ENCODE data around the gene GPR35. TPM values are rescaled to one million over a fixed set of nuclear protein-coding genes. Genes with fewer than 3 reads are reported as not detected.

Gene GPR35
- total RNA-seq, 4 donors from 2014 or later, result 1.8 to 4.0 (median 2.2) TPM

DNA sequence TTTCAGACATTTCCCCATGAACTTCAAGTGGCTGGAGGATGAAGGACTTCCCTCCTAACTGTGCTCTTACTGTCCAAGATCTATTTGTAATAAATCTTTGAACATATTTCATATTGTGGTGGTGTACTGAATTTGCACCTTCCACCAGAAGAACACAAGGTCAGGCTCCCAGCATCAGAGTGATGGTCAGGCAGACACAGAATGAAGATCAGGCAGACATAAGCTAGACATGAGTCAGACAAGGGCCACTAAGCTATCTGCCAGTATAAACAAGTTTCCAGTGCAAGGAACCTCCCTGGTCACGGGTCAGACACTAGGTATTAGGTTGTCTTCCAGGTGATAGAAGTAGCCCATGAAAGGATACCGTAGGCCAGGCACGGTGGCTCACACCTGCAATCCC lies 37.4 kb downstream of the GPR35 start:
- DNase-seq (ENCODE audit: extremely low spot score), result peak; percentile 68
- Histone ChIP-seq H3K36me3 (no peaks in the 10 kb centered on the region), H3K9me3 (peaks cover 0 to 19% (median 12%) of the 10 kb centered on the region in 4 donors), H3K27ac (replicated peaks in 1 of 4) (no peak overlapping the region), H3K4me3 (no peak overlapping the region), H3K27me3 (peaks cover 0 to 38% (median 0%) of the 10 kb centered on the region in 4 donors), H3K4me1 (no peaks in the 10 kb centered on the region)
- TF ChIP-seq, protein P1, sequence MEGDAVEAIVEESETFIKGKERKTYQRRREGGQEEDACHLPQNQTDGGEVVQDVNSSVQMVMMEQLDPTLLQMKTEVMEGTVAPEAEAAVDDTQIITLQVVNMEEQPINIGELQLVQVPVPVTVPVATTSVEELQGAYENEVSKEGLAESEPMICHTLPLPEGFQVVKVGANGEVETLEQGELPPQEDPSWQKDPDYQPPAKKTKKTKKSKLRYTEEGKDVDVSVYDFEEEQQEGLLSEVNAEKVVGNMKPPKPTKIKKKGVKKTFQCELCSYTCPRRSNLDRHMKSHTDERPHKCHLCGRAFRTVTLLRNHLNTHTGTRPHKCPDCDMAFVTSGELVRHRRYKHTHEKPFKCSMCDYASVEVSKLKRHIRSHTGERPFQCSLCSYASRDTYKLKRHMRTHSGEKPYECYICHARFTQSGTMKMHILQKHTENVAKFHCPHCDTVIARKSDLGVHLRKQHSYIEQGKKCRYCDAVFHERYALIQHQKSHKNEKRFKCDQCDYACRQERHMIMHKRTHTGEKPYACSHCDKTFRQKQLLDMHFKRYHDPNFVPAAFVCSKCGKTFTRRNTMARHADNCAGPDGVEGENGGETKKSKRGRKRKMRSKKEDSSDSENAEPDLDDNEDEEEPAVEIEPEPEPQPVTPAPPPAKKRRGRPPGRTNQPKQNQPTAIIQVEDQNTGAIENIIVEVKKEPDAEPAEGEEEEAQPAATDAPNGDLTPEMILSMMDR (IDR thresholded peaks at IDR 0.05), result no peak
- TF ChIP-seq EP300 (IDR thresholded peaks at IDR 0.05) (no peak), POLR2AphosphoS5 (IDR thresholded peaks at IDR 0.05) (no peak), POLR2A (IDR thresholded peaks at IDR 0.05; ENCODE audit: low read depth) (no peak)
- 67% methylated on average over 3 of the region's 3 CpGs for WGBS
- intact Hi-C loops (cut with DNase I), result no loop called here

DNA sequence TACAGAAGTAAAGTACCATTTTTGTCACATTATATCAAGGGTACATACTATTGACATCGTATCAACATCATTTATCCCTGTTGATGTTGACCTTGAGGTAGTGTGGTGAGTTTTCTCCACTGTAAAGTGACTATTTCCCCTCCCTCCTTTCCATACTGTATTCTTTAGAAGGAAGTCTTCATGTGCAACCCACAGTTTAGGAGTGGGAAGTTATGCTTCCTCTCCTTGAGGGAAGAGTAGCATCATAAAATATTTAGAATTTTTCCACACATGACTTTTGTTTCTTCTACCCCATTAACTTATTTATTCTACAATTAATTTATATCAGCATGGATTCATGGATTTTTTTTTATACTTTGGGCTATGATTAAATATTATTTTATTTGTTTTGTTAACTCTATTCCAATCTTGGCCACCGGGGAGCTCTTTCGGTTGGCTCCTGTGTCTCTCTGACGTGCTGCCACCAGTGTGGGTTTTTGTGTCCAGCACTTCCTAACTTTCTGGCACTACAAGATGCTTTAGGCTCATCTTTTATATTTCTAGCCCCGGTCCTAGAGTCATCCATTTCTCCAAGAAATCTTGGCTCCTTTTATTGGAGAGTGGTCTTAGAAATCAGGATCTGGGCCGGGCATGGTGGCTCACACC lies 38.4 kb downstream of the GPR35 start:
- no peak overlapping the region for H3K27ac ChIP-seq (replicated peaks in 1 of 4)
- intact Hi-C loops (cut with DNase I), result no loop called here
- no peak overlapping the region for H3K4me3 ChIP-seq
- TF ChIP-seq POLR2A (IDR thresholded peaks at IDR 0.05; ENCODE audit: low read depth), result no peak
- TF ChIP-seq POLR2AphosphoS5 (IDR thresholded peaks at IDR 0.05), result no peak
- TF ChIP-seq, protein P1 (IDR thresholded peaks at IDR 0.05), result no peak
- TF ChIP-seq EP300 (IDR thresholded peaks at IDR 0.05), result no peak
- peaks cover 0 to 41% (median 0%) of the 10 kb centered on the region in 4 donors for H3K27me3 ChIP-seq
- no peaks in the 10 kb centered on the region for H3K36me3 ChIP-seq
- DNase-seq (ENCODE audit: extremely low spot score), result peak; percentile 14
- no peaks in the 10 kb centered on the region for H3K4me1 ChIP-seq
- 79% methylated on average over 6 of the region's 6 CpGs for WGBS
- peaks cover 0 to 19% (median 12%) of the 10 kb centered on the region in 4 donors for H3K9me3 ChIP-seq

DNA sequence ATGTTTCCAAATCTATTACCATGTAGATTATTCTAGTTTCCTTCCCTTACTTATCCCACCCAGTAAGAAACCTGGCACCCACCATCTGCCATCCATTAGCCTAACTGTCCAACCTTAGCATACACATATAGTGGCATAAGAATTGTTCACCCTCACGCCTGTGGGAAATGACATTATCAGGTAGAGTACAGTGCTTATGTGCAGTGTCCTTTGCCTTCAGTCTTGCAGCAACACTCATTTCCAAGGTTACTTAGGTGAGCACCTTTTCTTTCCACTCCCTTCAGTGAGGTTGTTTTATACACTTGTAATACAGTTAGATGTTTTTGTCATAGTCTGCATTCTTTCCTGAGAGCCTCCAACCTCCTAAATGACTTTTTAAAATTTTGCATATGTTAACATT lies 39.3 kb downstream of the GPR35 start:
- intact Hi-C loops (cut with DNase I), result no loop called here
- DNase-seq (ENCODE audit: extremely low spot score), result peak; percentile 21

DNA sequence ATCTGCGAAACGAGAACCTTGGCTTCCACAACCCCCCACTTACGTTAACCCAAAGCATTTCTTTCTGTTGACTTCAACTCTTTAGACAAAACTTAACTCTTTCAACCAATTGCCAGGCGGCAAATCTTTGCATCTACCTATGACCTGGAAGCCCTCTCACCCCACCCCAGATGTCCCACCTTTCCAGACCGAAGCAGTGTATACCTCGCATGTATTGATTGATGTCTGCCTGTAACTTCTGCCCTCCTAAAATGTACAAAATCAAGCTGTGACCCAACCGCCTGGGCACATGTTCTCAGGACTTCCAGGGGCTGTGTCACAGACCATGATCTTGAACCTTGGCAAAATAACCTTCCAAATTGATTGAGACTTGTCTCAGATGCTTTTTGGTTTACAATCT lies 45.1 kb downstream of the GPR35 start:
- Histone ChIP-seq H3K27me3 (peaks cover 0 to 58% (median 7%) of the 10 kb centered on the region in 4 donors), H3K4me3 (no peak overlapping the region), H3K36me3 (no peaks in the 10 kb centered on the region), H3K27ac (replicated peaks in 1 of 4) (no peak overlapping the region), H3K9me3 (peaks cover 0 to 2% (median under 1%) of the 10 kb centered on the region in 4 donors), H3K4me1 (peaks cover 0 to 8% (median 2%) of the 10 kb centered on the region in 4 donors)
- WGBS, result 81% methylated on average over 7 of the region's 7 CpGs
- intact Hi-C loops (cut with DNase I), result no loop called here
- TF ChIP-seq, protein P1 (IDR thresholded peaks at IDR 0.05), result no peak
- no peak for TF ChIP-seq POLR2AphosphoS5 (IDR thresholded peaks at IDR 0.05)
- TF ChIP-seq EP300 (IDR thresholded peaks at IDR 0.05), result no peak
- no peak for TF ChIP-seq POLR2A (IDR thresholded peaks at IDR 0.05; ENCODE audit: low read depth)
- peak; percentile 66 for DNase-seq (ENCODE audit: extremely low spot score)

More for the DNA sequence above, 39.3 kb downstream of the GPR35 start:
- H3K27ac ChIP-seq (replicated peaks in 1 of 4), result no peak overlapping the region
- H3K36me3 ChIP-seq, result no peaks in the 10 kb centered on the region
- WGBS, result 86% methylated on average over 1 of the region's 1 CpG
- H3K27me3 ChIP-seq, result peaks cover 0 to 31% (median 0%) of the 10 kb centered on the region in 4 donors
- no peak for TF ChIP-seq POLR2AphosphoS5 (IDR thresholded peaks at IDR 0.05)
- no peak for TF ChIP-seq POLR2A (IDR thresholded peaks at IDR 0.05; ENCODE audit: low read depth)
- TF ChIP-seq EP300 (IDR thresholded peaks at IDR 0.05), result no peak
- TF ChIP-seq, protein P1 (IDR thresholded peaks at IDR 0.05), result no peak
- H3K4me3 ChIP-seq, result no peak overlapping the region
- H3K9me3 ChIP-seq, result peaks cover 0 to 19% (median 12%) of the 10 kb centered on the region in 4 donors
- H3K4me1 ChIP-seq, result no peaks in the 10 kb centered on the region
